GM21526 (cell line): ENCODE results near the gene PDE6G.
A peak's percentile ranks its signal among the peaks of the same experiment; 100 is the strongest.
"Not testable (repeated sequence)": the region's sequence is repeated elsewhere in the genome, so short reads cannot be mapped to it uniquely, and the experiment has no call there.

ENCODE experiments used
- ATAC-seq: cut with Tn5 transposase; IDR thresholded peaks from one replicate; pipeline ENCODE4 v1.9.1; 2021; ENCODE audit warnings: moderate library complexity; ENCODE audit not compliant: unreplicated experiment, low FRiP score

PDE6G gene

GRCh38 chr17:81636505-81637288 lies 19.6 kb downstream of the PDE6G start, which contains the start of the genes NPLOC4 and TSPAN10:
Gene NPLOC4 (minus strand): TSS chr17:81637112. CDS start chr17:81636930, 182 bp downstream.
Gene TSPAN10 (plus strand): TSS chr17:81637196. CDS start chr17:81642413, 5,217 bp downstream.
- ATAC-seq, result peak; percentile 67

DNA sequence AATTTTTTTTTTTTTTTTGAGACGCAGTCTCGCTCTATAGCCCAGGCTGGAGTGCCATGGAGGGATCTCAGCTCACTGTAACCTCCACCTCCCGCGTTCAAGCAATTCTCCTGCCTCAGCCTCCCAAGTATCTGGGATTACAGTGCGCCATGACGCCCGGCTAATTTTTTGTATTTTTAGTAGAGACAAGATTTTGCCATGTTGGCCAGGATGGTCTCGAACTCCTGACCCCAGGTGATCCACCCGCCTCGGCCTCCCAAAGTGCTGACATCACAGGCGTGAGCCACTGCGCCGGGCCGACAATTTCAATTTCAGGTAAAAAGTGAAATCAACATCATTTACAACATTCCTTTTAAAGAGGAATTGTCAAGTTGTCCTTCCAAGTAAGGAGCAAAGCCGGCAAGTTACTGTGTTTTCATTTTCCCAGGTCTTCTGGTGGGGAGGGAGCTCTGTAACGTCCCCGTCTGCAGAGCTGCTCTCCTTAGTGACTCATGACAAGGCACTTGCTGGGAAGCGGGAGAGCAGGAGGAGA lies 20.3 kb downstream of the PDE6G start:
- ATAC-seq, result peak; percentile 12

GRCh38 chr17:81635431-81635830 lies 20.9 kb downstream of the PDE6G start:
- ATAC-seq, result no peak

GRCh38 chr17:81631482-81631881 lies 24.9 kb downstream of the PDE6G start:
- no peak for ATAC-seq

DNA sequence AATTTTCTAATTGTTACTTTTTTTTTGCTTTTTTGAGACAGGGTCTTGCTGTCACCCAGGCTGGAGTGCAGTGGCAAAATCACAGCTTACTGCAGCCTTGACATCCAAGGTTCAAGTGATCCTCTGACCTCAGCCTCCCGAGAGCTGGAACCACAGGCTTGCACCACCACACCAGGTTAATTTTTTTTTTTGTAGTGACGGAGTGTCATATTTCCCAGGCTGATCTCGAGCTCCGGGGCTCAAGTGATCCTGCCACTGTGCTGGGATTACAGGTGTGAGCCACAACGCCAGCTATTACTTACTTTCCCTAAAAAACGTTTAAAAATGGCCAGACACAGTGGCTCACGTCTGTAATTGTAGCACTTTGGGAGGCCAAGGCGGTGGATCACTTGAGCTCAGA lies 26.1 kb downstream of the PDE6G start:
- no peak for ATAC-seq

GRCh38 chr17:81621494-81622130 lies 34.7 kb downstream of the PDE6G start:
- no peak for ATAC-seq

DNA sequence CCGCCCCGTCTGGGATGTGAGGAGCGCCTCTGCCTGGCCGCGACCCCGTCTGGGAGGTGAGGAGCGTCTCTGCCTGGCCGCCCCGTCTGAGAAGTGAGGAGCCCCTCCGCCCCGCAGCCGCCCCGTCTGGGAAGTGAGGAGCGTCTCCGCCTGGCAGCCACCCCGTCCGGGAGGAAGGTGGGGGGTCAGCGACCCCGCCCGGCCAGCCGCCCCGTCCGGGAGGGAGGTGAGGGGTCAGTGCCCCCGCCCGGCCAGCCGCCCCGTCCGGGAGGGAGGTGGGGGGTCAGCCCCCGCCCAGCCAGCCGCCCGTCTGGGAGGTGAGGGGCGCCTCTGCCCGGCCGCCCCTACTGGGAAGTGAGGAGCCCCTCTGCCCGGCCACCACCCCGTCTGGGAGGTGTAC lies 38.0 kb downstream of the PDE6G start:
- not testable (repeated sequence) for ATAC-seq

- no peak for ATAC-seq
Observed at GRCh38 chr17:81616877-81617276, 39.5 kb downstream of the PDE6G start.

GRCh38 chr17:81615401-81615930 lies 40.9 kb downstream of the PDE6G start:
- no peak for ATAC-seq

- no peak for ATAC-seq
Observed at GRCh38 chr17:81612172-81612970, 44.0 kb downstream of the PDE6G start.

DNA sequence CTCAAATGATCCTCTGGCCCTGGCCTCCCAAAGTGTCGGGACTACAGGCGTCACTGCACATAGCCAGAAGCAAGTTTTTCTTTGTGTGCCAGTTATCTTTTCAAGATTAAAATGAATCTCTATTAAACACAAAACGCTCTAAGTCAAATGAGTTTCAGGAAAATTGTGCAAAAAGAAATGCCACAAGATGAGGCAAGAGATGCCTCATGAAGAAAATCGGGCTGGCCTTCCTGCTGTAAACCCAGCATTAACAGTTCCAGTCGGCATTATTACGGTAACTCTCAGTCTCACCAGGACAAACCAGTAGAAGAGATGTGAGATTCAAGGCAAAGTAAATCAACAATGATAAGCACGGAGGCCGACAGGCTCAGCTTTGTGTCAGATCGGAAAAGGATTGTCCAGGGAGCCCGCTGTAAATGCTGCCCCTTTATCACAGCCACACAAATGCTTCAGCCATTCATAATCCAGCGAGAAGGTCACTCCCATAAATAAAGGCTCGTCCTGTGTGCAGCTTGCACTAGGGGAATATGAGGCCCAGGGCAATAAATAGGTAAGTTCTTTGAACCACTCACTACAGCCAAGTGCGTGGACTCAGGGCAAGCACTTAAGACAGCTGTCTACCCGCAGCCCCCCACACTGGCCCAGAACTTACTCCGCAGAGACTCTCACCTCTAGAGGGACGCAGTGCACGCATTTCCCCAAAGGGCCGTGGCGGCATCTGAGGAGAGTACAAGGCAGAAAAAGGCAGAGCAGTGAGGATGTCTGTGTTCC lies 46.6 kb downstream of the PDE6G start:
- no peak for ATAC-seq

DNA sequence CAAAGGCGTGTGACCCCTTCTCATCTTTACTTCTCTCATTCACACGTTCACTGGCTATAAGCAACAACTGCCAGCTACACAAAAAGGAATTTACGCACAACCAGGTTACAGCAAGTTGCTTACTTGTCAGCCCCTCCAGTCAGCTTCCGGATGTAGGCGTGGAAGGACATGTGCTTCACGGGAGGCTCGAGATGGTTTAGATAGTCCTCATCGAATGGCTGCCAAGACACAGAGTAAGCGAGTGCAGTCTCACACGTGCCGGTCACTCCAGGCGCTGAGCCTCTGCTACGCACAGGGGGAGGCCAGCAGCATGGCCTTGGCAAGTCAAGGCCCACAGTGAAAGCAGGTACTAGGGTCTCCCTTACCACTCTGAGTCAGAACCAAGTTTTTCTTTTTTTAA lies 47.7 kb downstream of the PDE6G start:
- no peak for ATAC-seq

DNA sequence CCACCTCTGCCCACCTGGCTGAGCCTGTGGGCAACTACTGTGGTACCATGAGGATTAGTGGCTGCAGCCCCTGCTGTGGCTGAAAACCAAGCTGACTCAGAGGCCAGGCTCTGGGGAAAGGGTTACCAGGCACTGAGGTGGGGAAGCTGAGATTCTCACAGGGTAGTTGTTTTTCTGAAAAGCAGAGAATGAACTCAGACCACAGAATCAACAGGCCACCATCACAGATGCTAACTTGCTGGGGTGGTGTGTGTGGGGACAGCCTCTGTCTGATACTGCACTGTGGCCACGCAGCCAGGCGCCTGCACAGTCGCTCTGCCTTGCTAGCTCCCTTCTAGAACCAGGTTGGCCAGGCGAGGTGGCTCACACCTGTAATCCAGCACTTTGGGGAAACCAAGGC lies 48.3 kb downstream of the PDE6G start:
- no peak for ATAC-seq

GRCh38 chr17:81607431-81607830 lies 48.9 kb downstream of the PDE6G start:
- no peak for ATAC-seq

GRCh38 chr17:81603846-81604610 lies 52.3 kb downstream of the PDE6G start:
- no peak for ATAC-seq

DNA sequence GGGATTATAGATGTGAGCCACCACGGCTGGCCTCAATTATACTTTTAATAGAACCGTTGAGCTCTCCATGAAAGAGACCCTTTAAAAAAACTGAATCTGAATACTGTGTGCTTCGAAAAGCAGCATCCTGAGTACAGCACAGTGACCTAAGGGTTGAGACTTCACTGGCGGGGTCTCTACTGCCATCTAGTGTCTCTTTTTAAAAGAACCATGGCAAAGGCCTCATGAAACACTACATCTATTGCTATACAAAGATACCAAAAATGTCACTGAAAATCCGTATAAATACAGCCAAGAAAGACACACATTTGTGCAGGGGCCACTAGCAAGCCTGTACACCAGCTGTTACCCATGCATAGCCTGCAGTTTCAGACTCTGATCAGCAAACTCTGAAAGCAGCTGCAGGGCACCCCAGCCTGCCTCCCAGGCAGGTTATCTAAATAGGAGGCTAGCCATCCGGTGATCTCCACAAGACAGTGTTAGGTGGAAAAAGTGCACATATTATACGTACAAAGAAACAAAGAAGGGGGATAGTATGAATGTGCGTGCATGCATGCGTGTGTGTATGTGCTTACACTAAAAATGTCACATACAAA lies 54.7 kb downstream of the PDE6G start:
- no peak for ATAC-seq
